Stimulated activated CD4-positive, alpha-beta T cell treated with anti-CD3 and anti-CD28 coated beads, Interleukin-4, amount 100 ng/mL, for 4 hours (primary cell): ENCODE measurements around the gene WDR90.
A peak's percentile ranks its signal among the peaks of the same experiment; 100 is the strongest.
"Not testable (repeated sequence)": the region's sequence is repeated elsewhere in the genome, so short reads cannot be mapped to it uniquely, and the experiment has no call there.

Experiments used
- DNase-seq, 2 experiments: peaks; one replicate each; pipeline ENCODE4 v3.0.0-alpha.2; 2020

Gene WDR90

GRCh38 chr16:677316-678190 is 28.4 kb downstream of the WDR90 start:
- DNase-seq: no peak

- DNase-seq: no peak
Observed at GRCh38 chr16:678209-678857, 29.2 kb downstream of the WDR90 start.

GRCh38 chr16:678858-679813 is 30.0 kb downstream of the WDR90 start:
- DNase-seq: peak; percentile 43 to 55

- peak; percentile 81 to 93 for DNase-seq
Observed at GRCh38 chr16:679814-680624, 30.9 kb downstream of the WDR90 start, which contains the start of gene STUB1. STUB1 (plus strand) TSS chr16:680410; CDS start chr16:680526, 116 bp downstream.

GRCh38 chr16:680625-680945 is 31.4 kb downstream of the WDR90 start:
- no peak for DNase-seq

- no peak for DNase-seq
Observed at GRCh38 chr16:680967-681745, 32.0 kb downstream of the WDR90 start.

GRCh38 chr16:681746-682427 is 32.7 kb downstream of the WDR90 start:
- DNase-seq: no peak

GRCh38 chr16:682493-683395 is 33.6 kb downstream of the WDR90 start:
- no peak for DNase-seq

- no peak for DNase-seq
Observed at GRCh38 chr16:683396-684070, 34.4 kb downstream of the WDR90 start.

GRCh38 chr16:684071-684794 is 35.1 kb downstream of the WDR90 start, which contains the start of gene JMJD8:
JMJD8 (minus strand) TSS chr16:684334; CDS start chr16:684319, 15 bp downstream.
- DNase-seq: peak; percentile 96 to 98

- no peak for DNase-seq
Observed at GRCh38 chr16:684961-685696, 36.0 kb downstream of the WDR90 start.

- no peak for DNase-seq
Observed at GRCh38 chr16:685967-686366, 36.8 kb downstream of the WDR90 start.

GRCh38 chr16:686459-687260 is 37.5 kb downstream of the WDR90 start:
- DNase-seq: no peak

- no peak for DNase-seq
Observed at GRCh38 chr16:687499-687898, 38.3 kb downstream of the WDR90 start.

- DNase-seq: no peak
Observed at GRCh38 chr16:689175-689897, 40.2 kb downstream of the WDR90 start.

- not testable (repeated sequence) for DNase-seq
Observed at GRCh38 chr16:691242-691641, 42.1 kb downstream of the WDR90 start.
